ENCODE data around the gene VAV3. TPM values are rescaled to one million over a fixed set of nuclear protein-coding genes. Genes with fewer than 3 reads are reported as not detected.

Gene VAV3
- polyA plus RNA-seq, 1 experiment, result not detected

- Histone ChIP-seq H3K27me3 (ENCODE audit: control insufficient read depth, insufficient read depth, low read length) (no peaks in the 10 kb centered on the region), H3K4me3 (ENCODE audit: low read depth, low read length) (no peak overlapping the region), H3K36me3 (ENCODE audit: control insufficient read depth, insufficient read depth, low read length) (no peaks in the 10 kb centered on the region)
- TF ChIP-seq CTCF (IDR thresholded peaks at IDR 0.05; ENCODE audit: insufficient read depth, low read depth, low read length), result no peak
- DNase-seq (ENCODE audit: low read depth), result no peak
- CTCF ChIA-PET, result no interaction called here
- POLR2A ChIA-PET, result no interaction called here
Measured at GRCh38 chr1:107997866-107998265, 32.9 kb upstream of the VAV3 start.

- CTCF ChIA-PET, result no interaction called here
- Histone ChIP-seq H3K4me3 (ENCODE audit: low read depth, low read length) (no peak overlapping the region), H3K27me3 (ENCODE audit: control insufficient read depth, insufficient read depth, low read length) (no peaks in the 10 kb centered on the region), H3K36me3 (ENCODE audit: control insufficient read depth, insufficient read depth, low read length) (no peaks in the 10 kb centered on the region)
- POLR2A ChIA-PET, result no interaction called here
- no peak for DNase-seq (ENCODE audit: low read depth)
- no peak for TF ChIP-seq CTCF (IDR thresholded peaks at IDR 0.05; ENCODE audit: insufficient read depth, low read depth, low read length)
Measured at GRCh38 chr1:107993920-107994319, 28.9 kb upstream of the VAV3 start.

GRCh38 chr1:107992347-107992746 lies 27.4 kb upstream of the VAV3 start:
- no peaks in the 10 kb centered on the region for H3K27me3 ChIP-seq (ENCODE audit: control insufficient read depth, insufficient read depth, low read length)
- POLR2A ChIA-PET, result no interaction called here
- no peak for TF ChIP-seq CTCF (IDR thresholded peaks at IDR 0.05; ENCODE audit: insufficient read depth, low read depth, low read length)
- H3K36me3 ChIP-seq (ENCODE audit: control insufficient read depth, insufficient read depth, low read length), result no peaks in the 10 kb centered on the region
- H3K4me3 ChIP-seq (ENCODE audit: low read depth, low read length), result no peak overlapping the region
- CTCF ChIA-PET, result no interaction called here
- DNase-seq (ENCODE audit: low read depth), result no peak

- DNase-seq (ENCODE audit: low read depth), result no peak
- CTCF ChIA-PET, result interaction anchor here (0.9 to 1.6 kb wide), 2 partner anchors 19 to 113 kb away, joined by 3 read pairs; no protein-coding TSS in a partner anchor
- POLR2A ChIA-PET, result no interaction called here
Measured at GRCh38 chr1:107991371-107992066, 26.5 kb upstream of the VAV3 start.

GRCh38 chr1:107990606-107991005 lies 25.6 kb upstream of the VAV3 start:
- Histone ChIP-seq H3K36me3 (ENCODE audit: control insufficient read depth, insufficient read depth, low read length) (no peaks in the 10 kb centered on the region), H3K4me3 (ENCODE audit: low read depth, low read length) (no peak overlapping the region), H3K27me3 (ENCODE audit: control insufficient read depth, insufficient read depth, low read length) (no peaks in the 10 kb centered on the region)
- no peak for TF ChIP-seq CTCF (IDR thresholded peaks at IDR 0.05; ENCODE audit: insufficient read depth, low read depth, low read length)
- ChIA-PET CTCF (interaction anchor here (1.6 kb wide), 1 partner anchor 18 kb away, joined by 3 read pairs; no protein-coding TSS in a partner anchor), POLR2A (no interaction called here)
- no peak for DNase-seq (ENCODE audit: low read depth)

More at GRCh38 chr1:107991371-107992066, 26.5 kb upstream of the VAV3 start:
- Histone ChIP-seq H3K4me3 (ENCODE audit: low read depth, low read length) (no peak overlapping the region), H3K36me3 (ENCODE audit: control insufficient read depth, insufficient read depth, low read length) (no peaks in the 10 kb centered on the region), H3K27me3 (ENCODE audit: control insufficient read depth, insufficient read depth, low read length) (no peaks in the 10 kb centered on the region)
- no peak for TF ChIP-seq CTCF (IDR thresholded peaks at IDR 0.05; ENCODE audit: insufficient read depth, low read depth, low read length)

All from BJ (cell line).